ENCODE measurements around the gene SETBP1.
A peak's percentile ranks its signal among the peaks of the same experiment; 100 is the strongest.
"Not testable (repeated sequence)": the region's sequence is repeated elsewhere in the genome, so short reads cannot be mapped to it uniquely, and the experiment has no call there.

The SETBP1 gene

DNA sequence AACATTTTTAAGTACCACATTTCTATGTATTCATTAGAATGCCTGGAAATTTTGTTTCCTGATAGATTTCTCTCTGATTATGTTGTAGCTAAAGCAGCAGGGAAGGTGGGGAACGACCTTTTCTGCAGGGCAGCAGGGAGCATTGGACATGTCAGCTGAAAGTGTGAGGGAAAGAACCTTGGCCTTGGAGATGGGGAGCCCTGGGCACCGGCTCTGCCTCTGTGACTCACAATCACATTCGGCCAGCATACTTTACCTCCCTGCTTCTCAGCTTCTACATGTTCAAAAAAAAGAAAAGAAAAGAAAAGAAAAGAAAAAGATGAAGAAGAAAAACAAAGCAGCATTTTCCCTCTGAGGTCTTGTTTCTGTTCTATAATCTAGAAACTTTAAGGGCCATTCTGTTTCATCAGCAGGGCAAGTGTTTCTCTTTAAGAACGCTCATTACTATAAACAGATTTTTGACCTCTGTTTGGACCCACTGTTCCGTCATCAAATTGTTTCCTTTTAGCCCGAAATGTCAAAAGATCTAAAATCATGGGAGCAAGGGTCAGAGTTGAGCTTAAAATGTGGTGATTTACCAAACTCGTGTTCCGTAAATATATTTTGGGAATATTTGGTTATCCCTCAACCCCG is 27.9 kb downstream of the SETBP1 start:
- DNase-seq, result no peak

DNA sequence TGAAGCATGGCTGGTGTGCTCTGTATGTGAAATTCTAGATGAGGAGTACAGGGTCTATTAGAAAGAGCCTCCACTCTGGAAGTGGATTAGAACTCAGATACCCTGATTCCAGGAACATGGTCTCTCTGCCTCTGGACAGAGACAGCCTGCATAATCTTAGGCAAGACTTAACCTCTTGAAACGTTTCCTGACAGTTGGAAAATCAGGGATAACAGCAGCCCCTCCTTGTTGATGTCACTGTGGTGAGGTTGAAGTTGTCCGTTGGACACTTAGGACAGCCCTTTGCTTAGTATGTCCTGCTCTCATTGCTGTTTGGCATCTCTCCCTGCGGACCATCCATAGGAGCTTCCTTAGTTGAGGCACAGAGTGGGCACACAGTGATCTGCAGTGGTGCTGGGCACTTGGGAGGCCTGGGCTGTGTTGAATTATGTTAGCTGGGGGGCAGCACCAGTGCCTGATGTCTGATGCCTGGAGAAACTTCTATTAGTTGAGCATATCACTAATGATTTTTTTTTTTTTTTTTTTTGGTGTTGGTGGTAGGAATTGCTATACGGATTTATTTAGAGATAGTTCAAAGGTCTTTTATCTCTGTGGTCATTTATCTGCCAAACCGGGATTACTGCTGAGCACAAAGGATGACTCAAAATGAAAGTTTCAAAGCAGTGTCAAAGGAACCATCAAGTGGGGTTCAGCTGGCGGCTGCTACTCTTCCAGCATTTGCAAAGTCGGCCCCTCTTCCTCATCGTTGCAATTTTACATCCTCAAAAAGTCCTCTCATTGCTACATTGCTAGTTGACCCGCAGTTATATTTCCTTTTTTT is 28.8 kb downstream of the SETBP1 start:
- no peak for DNase-seq

DNA sequence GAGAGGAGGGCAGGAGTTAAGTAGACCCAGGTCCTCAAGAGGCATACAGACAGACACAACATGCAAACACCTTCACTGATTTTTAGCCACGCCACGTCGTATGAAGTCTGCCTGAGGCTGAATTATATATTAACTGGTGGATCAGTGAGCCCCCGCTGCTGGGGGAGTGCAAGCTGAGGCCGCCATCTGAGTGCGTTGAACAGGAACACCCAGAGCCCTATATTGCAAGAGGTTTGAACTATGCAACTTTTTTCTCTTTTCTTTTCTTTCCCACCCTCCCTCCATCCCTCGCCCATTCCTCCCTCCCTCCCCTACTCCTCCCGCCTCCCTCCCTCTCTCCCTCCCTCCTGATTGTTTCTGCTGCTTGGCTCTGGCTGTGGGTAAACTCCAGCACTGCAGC is 30.2 kb downstream of the SETBP1 start:
- DNase-seq, result no peak

DNA sequence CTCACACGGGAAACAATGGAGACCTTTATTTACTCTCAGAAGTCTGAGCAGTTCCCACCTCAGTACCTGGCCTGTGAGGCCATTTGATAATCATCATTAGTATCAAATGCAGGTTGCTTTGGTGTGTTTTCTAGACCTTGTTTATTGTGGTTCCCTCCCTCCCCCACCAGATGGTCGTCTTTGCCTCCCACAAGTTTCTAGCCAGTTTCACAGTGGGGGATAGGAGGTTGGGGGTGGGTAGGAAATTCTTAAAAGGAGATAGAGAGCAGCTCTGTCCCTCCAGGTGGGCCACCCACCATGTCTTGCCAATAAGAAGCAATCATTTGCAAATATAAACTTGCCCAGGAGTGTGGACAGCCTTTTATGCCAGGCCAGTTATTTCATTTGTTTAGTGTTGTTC is 31.3 kb downstream of the SETBP1 start:
- DNase-seq, result no peak

DNA sequence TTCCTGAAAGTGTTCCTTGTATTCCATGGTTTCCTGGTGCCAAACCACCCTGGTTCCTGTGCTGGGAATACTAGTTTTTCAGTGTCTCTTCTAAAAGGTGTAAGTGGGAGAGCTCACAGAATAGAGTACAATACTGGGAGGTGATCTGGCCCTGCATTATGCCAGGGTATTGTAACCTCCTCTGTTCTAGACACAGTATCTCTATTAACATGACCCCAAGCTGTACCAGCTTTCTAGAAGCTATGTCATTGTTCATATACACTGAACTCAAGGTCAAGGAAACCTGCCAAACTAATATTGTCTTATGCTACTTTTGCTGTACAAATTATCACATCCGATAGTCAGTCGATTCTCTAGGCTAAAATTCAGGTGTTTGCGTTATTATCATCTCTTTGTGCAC is 32.7 kb downstream of the SETBP1 start:
- DNase-seq, result no peak

DNA sequence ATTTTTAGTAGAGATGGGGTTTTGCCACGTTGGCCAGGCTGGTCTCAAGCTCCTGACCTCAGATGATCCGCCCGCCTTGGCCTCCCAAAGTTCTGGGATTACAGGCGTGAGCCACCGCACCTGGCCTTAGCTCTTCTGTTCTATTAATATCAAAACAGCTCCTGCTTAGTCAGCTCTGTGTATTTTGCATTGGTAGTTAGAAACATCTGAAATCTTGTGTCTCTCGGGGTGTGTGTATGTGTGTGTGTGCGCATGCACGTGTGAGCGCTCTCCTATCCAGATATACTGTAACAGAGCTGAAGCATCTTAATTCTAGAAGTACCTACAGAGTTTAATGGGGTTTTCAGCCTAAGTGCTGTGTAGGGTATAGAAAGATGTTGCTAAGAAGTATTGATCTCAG is 33.7 kb downstream of the SETBP1 start:
- DNase-seq, result no peak

DNA sequence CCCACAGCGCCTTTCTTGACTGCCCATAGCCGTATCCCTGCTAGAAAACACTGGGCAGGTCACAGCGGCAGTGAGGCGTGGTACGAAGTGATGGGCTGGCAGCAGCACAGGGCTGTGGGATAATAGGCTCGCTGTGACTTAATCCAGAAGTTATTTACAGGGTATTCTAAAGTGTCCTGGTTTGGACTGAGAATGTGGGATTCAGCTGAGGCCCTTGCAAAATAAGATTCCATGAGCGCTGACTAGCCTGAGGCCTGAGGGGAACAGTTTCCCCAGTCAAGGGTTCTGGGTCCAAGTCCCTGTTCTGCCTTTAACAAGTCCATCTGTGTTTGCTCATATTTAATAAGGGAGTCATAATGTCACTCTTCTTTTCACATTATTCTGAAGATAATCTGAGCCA is 34.6 kb downstream of the SETBP1 start:
- DNase-seq, result no peak

DNA sequence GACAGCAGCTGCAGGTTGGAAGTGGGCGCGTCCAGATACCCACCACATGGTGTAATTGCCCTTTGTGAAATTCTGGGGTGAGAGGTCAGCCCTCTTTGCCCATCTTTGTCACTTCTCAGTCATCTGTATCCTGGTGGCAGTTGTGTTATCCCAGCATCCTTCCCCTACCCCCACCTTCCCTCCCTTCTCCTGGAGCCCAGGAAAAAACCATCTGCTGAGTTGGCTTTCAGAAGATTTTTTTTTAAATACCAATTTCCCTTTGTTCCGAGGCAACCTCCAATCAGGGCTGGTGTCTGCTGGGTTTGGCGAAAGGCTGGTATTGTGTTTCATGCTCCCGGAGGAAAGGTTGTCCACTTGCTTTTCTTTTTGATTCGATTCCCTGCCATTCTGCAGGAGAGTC is 35.2 kb downstream of the SETBP1 start:
- no peak for DNase-seq

DNA sequence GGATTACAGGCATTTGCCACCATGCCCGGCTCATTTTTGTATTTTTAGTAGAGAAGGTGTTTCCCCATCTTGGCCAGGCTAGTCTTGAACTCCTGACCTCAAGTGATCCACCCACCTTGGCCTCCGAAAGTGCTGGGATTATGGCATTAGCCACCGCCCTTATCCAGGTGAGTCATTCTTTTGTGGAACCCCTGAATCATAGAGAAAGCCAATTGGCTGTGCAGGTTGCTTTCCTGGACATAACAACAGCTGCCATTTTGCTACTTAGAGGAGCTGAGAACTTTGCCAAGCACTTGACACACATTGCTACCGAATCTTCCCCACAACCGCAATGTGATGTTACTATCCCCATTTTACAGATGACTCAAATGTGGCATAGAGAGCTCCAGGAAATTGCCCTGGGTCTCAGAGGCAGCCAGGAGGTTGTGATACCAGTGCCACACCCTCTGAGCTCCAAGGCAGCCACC is 36.0 kb downstream of the SETBP1 start:
- no peak for DNase-seq

DNA sequence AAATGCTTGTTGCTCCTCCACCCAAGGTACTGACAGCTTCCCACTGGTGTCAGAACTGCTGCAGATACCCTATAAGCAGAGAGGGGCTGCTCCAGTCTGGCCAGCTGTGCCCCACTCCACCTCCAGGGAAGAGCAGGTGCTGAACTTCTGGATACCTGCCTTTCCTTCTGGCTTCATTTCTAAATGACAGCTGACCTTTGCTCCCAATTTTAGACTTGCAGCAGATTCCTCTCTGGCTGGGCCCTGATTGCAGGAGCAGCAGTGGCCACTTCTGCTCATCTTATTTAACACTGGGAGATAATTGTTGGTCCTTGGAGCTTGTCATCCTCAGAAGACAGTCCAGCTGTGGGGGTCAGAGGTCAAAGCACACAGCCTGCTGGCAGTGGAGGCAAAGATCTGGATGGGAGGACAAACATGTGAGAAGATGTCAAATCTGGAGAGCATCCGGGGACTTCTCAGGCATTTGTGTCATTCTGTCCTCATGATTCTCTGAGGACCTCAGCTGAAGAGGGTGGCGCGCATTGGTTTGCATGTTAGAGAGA is 38.9 kb downstream of the SETBP1 start:
- no peak for DNase-seq

DNA sequence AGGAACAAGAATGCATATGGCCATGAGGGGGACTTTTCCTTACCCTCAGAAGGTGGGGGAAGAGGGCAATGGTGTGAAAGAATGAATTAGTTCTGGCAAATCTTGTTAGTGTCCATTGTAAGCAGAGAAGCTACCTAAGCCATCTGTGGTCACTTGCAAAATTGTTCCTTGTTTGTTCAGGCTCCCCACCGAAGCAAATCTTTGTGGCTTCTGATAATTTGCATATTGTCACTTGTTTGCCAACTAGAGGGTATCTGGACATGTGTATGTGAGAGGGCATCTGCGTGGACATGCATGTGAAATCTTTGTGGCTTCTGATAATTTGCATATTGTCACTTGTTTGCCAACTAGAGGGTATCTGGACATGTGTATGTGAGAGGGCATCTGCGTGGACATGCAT is 41.1 kb downstream of the SETBP1 start:
- not testable (repeated sequence) for DNase-seq

DNA sequence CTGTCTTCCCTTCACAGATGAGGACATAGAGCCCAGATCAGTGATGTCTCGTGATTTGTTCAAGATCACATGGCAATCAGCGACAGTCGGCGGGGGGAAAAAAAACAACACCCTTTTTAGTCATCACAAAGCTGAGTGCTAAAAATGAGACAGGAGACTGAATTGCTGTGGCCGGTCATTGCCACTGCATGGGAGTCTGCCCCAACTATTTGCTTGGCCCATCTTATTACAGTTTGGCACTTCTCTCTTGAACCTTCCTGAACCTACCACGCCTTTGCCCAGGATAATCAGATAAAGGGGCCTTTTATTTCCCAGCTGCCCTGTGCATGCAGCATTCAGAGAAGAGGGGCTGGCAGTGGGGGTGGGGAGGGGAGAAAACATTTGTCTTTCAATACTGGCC is 42.7 kb downstream of the SETBP1 start:
- no peak for DNase-seq

DNA sequence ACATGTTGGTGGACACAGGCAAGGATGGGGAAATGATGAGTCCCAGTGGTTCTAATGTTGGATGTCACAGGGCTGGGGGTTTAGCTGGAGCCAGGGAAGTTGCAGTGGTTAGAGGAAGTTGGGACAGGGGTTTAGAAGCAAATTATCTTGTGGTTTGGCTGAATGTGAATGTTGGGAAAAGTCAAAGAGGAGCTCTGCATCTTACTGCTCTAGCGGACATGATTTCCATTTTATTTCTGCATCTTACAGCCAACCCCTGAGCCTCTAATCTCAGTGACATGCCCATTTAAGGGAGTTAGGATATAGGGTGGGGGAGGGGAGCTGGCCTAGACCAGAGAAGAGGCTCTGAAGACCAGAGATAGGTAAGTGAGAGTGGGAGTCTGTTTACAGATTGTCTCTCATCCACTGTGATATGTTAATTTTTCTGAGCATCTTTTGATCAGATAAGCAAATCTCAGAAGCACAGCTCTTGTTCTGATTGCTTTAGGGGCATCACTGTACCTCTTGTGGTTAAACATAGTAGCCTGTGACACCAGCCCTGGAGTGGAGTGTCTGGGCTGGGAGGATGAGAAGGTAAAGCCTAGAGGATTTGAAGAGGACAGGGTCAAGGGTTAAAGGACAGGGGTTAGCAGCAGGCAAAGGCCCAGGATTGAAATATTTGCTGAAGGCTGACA is 43.6 kb downstream of the SETBP1 start:
- DNase-seq, result no peak

DNA sequence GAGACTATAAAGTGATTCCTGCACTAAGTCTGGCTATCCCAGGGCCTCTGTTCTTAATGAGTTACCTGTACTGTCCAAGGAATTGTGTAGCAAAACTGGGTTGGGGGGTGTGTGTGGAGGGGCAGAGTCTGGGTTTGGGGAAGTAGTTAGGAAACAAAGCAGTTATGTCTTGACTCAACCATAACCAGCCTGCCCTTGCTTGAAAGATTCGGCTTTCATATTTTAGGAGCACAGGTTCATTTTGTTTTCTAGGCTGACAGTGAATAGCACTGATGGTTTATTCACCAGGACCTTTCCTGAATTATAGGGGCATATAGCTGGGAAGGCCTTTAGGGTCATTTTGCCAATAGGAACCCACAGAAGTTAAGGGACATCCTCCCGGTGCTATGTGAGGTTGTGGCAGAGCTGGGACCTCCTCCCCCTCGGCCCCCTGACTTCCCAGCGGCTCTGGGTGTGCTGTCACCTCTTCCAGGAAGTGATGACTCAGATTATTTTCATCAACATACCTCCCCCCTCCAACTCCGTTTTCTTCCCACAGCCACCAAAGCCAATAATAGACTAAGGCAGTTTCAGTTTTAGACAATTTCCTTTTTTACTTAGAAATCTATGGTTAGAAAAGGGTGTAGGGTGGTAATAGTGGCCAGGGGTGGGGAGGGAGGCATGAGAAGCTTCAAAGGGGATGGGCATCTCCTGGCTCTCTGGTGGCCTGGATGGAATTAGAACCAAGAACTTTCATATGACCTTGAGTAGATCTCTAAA is 44.8 kb downstream of the SETBP1 start:
- DNase-seq, result peak in 1 of 2 experiments; percentile 11

DNA sequence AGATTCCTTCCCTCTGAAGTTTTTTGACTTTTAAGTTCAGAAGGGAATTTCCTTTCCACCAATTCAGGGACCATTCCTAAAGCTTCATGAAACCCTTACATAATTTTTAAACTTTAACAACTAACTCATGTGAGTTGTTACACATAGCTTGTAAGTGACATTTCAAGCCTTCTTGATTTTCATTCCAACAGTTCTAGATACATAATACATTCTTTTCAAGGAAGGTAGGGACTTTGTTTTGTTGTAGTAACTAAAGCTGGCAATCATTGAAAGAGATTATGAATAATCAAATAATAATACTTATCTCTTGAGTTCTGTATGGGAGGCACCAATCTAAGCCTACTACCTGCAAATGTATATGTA is 45.4 kb downstream of the SETBP1 start:
- no peak for DNase-seq

DNA sequence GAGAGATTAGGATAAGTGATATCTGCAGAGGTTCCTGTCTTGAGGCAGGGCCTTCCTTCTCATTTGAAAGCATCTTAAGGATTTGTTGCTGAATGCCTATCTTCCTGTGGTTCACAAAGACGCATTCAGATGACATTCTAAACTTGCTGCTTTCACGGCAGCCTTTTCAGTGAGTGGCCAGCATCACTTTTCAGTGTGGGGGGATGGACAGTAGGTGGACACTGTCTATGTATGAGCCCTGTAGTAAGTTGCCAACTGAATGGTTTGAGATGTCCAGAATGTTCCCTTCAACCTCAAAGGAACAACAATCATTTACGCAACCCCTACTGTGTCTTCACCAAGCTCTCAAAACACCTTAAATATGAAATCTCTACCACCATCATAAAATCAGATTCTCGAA is 46.6 kb downstream of the SETBP1 start:
- no peak for DNase-seq

DNA sequence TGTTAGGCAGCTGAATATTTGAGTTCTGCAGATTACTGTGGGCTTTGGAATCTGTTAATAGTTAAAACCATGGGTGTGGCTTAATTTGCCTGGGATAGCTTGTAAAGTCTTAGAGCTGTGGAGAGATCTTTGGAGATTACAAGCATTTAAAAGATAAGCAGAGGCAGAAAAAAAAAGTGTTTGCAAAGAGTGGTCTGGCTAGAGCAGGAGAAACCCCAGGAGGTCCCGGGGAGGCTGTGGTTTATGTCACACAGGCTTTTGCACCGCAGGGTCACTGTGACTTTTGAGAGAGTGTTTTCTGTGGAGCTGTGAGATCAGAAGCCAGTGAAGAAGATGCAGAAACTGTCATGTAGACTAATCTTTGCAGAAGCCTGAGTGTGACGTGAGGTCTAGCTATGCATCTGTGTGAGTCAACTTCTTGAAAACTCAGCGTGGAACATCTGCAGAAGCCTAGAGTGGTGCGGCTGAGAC is 49.0 kb downstream of the SETBP1 start:
- DNase-seq, result no peak

DNA sequence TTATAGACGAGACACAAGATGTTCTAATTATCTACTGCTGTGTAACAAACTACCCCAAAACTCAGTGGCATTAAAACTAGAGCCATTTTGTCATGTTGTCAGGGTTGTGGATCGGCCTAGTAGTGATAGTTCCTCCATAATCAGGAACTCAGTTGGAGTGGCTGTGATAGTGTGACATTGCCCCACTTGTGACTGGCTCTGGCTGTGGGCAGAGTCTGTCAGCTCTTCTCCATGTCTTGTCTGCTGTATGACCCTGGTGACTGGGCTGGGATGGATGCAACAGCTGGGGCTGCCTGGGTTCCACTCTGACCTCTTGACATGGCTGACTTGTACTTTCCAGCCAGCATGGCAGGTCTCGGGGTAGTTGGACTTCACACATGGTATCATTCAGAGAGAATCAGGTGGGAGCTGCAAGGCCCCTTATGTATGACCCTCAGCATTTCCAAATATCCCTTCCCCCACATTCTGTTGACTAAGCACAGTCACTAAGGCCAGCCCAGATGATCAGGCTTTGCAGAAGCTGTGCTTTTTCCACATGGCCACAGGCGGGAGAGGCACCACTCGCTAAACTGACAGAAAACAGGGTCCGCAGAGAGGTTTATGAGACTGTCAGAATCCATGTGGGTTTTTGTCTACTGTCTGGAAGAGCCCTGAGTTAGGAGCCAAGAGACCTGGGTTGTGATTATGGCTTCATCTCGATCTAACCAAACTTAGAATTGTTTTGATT is 50.3 kb downstream of the SETBP1 start:
- no peak for DNase-seq

DNA sequence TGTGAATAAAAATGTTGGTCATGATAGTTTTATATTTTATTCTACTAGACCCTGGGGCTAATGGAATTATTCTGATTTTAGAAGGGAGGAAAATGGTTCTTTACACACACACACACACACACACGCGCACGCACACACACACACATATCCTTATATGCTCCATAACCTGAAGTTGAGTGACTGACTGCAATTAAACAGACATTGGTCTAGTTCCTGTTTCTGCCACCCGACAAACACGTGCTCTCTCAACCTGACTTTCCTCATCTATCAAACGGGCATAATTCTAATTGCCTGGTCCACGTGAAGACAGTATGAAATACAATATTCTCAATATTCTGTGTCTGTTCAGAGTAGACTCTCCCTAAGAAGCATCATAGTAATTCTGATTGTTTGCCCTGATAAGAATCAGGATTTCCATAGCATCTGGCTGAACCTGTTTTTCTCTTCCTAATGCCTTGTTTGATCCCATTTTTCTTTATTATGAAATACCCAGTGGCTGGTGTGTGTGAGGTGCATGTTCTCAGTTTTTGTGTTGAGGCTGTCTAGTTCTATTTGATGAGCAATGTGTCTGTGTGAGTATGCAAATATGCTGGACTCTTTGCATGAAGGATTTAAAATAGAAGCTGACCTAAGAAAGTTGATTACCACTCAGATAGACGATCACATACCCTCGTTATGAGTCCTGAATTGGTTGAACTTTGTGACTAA is 51.0 kb downstream of the SETBP1 start:
- no peak for DNase-seq

DNA sequence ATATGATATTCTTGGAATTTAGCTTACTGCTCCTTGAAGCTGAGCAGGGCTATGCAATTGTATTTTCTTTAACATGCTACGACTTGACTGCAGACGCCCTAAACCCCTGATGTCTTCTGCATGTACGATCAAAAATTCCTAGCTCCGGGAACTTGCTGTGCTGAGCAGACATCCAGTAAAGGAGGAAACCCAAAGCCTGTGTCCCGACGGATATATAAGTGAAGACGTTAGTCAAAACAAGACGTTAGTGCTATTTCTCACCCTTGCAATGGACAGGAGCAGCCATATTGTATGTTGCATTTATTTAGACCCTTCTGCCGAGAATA is 51.5 kb downstream of the SETBP1 start:
- DNase-seq, result no peak

DNA sequence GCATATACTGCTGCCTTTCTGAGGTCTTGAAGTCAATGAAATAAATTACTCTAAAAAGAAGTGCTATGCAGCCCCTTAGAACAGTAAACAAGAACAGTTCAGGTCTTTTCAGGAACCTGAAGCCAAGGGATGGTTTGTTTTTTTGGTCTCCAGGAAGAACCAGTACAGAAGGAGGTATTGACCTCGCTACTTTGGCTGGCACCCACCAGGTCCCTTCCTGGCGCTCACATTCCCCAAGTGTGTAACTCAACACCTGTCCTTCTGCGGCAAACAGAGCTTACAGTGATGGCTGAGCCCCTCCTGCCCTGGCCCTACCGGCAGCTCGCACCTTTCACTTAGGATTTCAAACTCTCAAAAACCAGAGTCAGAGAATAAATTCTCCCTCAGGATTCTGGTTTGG is 51.9 kb downstream of the SETBP1 start:
- DNase-seq, result no peak
